Measurements from ENCODE around the gene TNIK.
"Not testable (repeated sequence)": the region's sequence is repeated elsewhere in the genome, so short reads cannot be mapped to it uniquely, and the experiment has no call there.

The TNIK gene

GRCh38 chr3:171445620-171446204 is 14.5 kb downstream of the TNIK start:
- DNase-seq: no peak

- DNase-seq: no peak
These were observed 16.1 kb downstream of the TNIK start for GRCh38 chr3:171444001-171444690.

GRCh38 chr3:171443211-171443957 is 16.8 kb downstream of the TNIK start:
- peak in 1 of 3 donors; percentile 24 for DNase-seq

GRCh38 chr3:171442184-171442583 is 18.0 kb downstream of the TNIK start:
- no peak for DNase-seq

- DNase-seq: no peak
These were observed 18.8 kb downstream of the TNIK start for GRCh38 chr3:171441381-171441780.

- no peak for DNase-seq
These were observed 20.2 kb downstream of the TNIK start for GRCh38 chr3:171439996-171440395.

- no peak for DNase-seq
These were observed 23.0 kb downstream of the TNIK start for GRCh38 chr3:171437115-171437756.

GRCh38 chr3:171436380-171436779 is 23.8 kb downstream of the TNIK start:
- DNase-seq: no peak

- DNase-seq: no peak
These were observed 24.4 kb downstream of the TNIK start for GRCh38 chr3:171435757-171436156.

- DNase-seq: no peak
These were observed 25.1 kb downstream of the TNIK start for GRCh38 chr3:171435143-171435542.

- DNase-seq: no peak
These were observed 27.7 kb downstream of the TNIK start for GRCh38 chr3:171432548-171432947.

GRCh38 chr3:171431550-171431949 is 28.7 kb downstream of the TNIK start:
- DNase-seq: no peak

- no peak for DNase-seq
These were observed 29.7 kb downstream of the TNIK start for GRCh38 chr3:171430530-171430929.

GRCh38 chr3:171429635-171430034 is 30.6 kb downstream of the TNIK start:
- DNase-seq: no peak

- no peak for DNase-seq
These were observed 31.3 kb downstream of the TNIK start for GRCh38 chr3:171428892-171429291.

GRCh38 chr3:171428321-171428787 is 31.9 kb downstream of the TNIK start:
- peak in 2 of 3 donors; percentile 26 to 28 for DNase-seq

- no peak for DNase-seq
These were observed 32.4 kb downstream of the TNIK start for GRCh38 chr3:171427771-171428320.

- not testable (repeated sequence) for DNase-seq
These were observed 36.1 kb downstream of the TNIK start for GRCh38 chr3:171424063-171424462.

GRCh38 chr3:171422855-171423254 is 37.4 kb downstream of the TNIK start:
- DNase-seq: not testable (repeated sequence)

- DNase-seq: no peak
These were observed 39.5 kb downstream of the TNIK start for GRCh38 chr3:171420667-171421066.

- no peak for DNase-seq
These were observed 40.7 kb downstream of the TNIK start for GRCh38 chr3:171419457-171419856.

GRCh38 chr3:171417813-171418212 is 42.4 kb downstream of the TNIK start:
- peak in 1 of 3 donors; percentile 20 for DNase-seq

- no peak for DNase-seq
These were observed 43.1 kb downstream of the TNIK start for GRCh38 chr3:171417137-171417536.

Data from suppressor macrophage treated with lipopolysaccharide for 1 hour (primary cell).